Astrocyte of the cerebellum (primary cell): ENCODE results near the gene TAS2R60.
"Not testable (repeated sequence)": the region's sequence is repeated elsewhere in the genome, so short reads cannot be mapped to it uniquely, and the experiment has no call there.

Source experiments
- DNase-seq: peaks from one replicate; pipeline ENCODE4 v3.0.0-alpha.2; 2011; ENCODE audit warnings: low read depth
- H3K4me3 ChIP-seq: 2 replicates; pipeline ENCODE4 v1.5.1; 2011; ENCODE audit warnings: mild to moderate bottlenecking, low read depth, low read length, moderate library complexity
- CTCF ChIP-seq: IDR thresholded peaks from 2 replicates; pipeline ENCODE4 v1.5.1; 2012; ENCODE audit warnings: low read length, low read depth, moderate library complexity, mild to moderate bottlenecking; ENCODE audit errors: missing control alignments
- in situ Hi-C: cut with HindIII; loops from 2 replicates; pipeline ENCODE4 v1.10.0; 2017; ENCODE audit warnings: low sequenced_read_pairs

Gene TAS2R60

GRCh38 chr7:143422033-143422432, 21.2 kb upstream of the TAS2R60 start:
- no peak for TF ChIP-seq CTCF
- in situ Hi-C loops: no loop called here
- H3K4me3 ChIP-seq: no peak overlapping the region
- no peak for DNase-seq

- DNase-seq, H3K4me3 ChIP-seq, in situ Hi-C loops: not testable (repeated sequence)
These were observed 18.8 kb upstream of the TAS2R60 start for GRCh38 chr7:143424476-143424875.

GRCh38 chr7:143426479-143427142, 16.6 kb upstream of the TAS2R60 start:
- no peak for DNase-seq
- in situ Hi-C loops: no loop called here
- H3K4me3 ChIP-seq: no peak overlapping the region
- no peak for TF ChIP-seq CTCF

GRCh38 chr7:143429770-143430698, 13.2 kb upstream of the TAS2R60 start:
- H3K4me3 ChIP-seq: no peak overlapping the region
- TF ChIP-seq CTCF: no peak
- DNase-seq: no peak
- in situ Hi-C loops: no loop called here

- no peak for TF ChIP-seq CTCF
- in situ Hi-C loops: no loop called here
- DNase-seq: no peak
- no peak overlapping the region for H3K4me3 ChIP-seq
These were observed 12.1 kb upstream of the TAS2R60 start for GRCh38 chr7:143431109-143431508.

GRCh38 chr7:143433759-143434158, 9.5 kb upstream of the TAS2R60 start:
- no peak for TF ChIP-seq CTCF
- no peak for DNase-seq
- H3K4me3 ChIP-seq: no peak overlapping the region
- in situ Hi-C loops: no loop called here

GRCh38 chr7:143434660-143435059, 8.6 kb upstream of the TAS2R60 start:
- H3K4me3 ChIP-seq: no peak overlapping the region
- DNase-seq: no peak
- TF ChIP-seq CTCF: no peak
- in situ Hi-C loops: no loop called here
